ENCODE data around the gene PAK1IP1.

Gene PAK1IP1

DNA sequence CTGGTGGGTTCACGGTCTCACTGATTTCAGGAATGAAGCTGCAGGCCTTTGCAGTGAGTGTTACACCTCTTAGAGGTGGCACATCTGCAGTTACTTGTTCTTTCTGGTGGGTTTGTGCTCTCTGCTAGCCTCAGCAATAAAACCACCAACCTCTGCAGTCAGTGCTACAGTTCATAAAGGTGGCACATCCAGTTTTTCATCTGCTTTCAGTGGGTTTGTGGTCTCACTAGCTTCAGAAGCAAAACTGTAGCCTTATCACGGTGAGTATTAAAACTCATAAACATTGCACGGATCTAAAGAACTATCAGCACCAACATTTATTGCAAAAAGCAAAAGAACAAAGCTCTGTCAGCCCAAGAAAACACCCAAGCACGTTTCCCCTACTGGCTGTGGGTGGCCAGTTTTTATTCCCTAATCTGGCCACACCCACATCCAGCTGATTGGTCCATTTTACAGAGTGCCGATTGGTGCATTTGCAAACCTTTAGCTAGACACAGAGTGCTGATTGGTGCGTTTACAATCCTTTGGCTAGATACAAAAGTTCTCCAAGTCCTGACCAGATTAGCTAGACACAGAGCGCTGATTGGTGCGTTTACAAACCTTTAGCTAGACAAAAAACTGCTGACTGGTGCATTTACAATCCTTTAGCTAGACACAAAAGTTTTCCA is 24.7 kb downstream of the PAK1IP1 start:
- TF ChIP-seq TAF1 (IDR thresholded peaks at IDR 0.05; ENCODE audit: borderline replicate concordance, insufficient read depth, low read length) (no peak), FOXP2 (optimal IDR thresholded peaks at IDR 0.05; ENCODE audit: borderline replicate concordance, extremely low read depth, extremely low read length, insufficient read depth) (no peak), POLR2AphosphoS5 (IDR thresholded peaks at IDR 0.05; ENCODE audit: low read depth, low read length) (no peak), SIN3A (IDR thresholded peaks at IDR 0.05; ENCODE audit: borderline replicate concordance, insufficient read depth, low read length) (no peak)
- TF ChIP-seq, protein P1, sequence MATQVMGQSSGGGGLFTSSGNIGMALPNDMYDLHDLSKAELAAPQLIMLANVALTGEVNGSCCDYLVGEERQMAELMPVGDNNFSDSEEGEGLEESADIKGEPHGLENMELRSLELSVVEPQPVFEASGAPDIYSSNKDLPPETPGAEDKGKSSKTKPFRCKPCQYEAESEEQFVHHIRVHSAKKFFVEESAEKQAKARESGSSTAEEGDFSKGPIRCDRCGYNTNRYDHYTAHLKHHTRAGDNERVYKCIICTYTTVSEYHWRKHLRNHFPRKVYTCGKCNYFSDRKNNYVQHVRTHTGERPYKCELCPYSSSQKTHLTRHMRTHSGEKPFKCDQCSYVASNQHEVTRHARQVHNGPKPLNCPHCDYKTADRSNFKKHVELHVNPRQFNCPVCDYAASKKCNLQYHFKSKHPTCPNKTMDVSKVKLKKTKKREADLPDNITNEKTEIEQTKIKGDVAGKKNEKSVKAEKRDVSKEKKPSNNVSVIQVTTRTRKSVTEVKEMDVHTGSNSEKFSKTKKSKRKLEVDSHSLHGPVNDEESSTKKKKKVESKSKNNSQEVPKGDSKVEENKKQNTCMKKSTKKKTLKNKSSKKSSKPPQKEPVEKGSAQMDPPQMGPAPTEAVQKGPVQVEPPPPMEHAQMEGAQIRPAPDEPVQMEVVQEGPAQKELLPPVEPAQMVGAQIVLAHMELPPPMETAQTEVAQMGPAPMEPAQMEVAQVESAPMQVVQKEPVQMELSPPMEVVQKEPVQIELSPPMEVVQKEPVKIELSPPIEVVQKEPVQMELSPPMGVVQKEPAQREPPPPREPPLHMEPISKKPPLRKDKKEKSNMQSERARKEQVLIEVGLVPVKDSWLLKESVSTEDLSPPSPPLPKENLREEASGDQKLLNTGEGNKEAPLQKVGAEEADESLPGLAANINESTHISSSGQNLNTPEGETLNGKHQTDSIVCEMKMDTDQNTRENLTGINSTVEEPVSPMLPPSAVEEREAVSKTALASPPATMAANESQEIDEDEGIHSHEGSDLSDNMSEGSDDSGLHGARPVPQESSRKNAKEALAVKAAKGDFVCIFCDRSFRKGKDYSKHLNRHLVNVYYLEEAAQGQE (IDR thresholded peaks at IDR 0.05; ENCODE audit: insufficient read depth in 1 of 2, low read depth in 2 of 2, low read length in 2 of 2): no peak

DNA sequence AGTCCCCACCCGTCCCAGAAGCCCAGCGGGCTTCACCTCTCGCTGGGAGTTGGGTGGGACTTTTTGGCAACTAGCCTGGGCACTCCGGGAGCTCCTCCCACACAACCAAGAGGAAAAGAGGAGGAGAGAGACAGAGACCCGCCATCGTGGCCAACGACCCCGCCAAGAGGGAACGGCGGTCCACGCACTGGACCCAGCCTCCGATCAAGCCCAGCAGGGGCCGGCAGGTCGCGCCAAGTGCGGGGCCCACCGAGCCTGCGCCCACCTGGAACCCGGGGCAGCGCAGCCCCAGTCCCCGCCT is 25.1 kb downstream of the PAK1IP1 start:
- TF ChIP-seq FOXP2 (optimal IDR thresholded peaks at IDR 0.05; ENCODE audit: borderline replicate concordance, extremely low read depth, extremely low read length, insufficient read depth) (no peak), POLR2AphosphoS5 (IDR thresholded peaks at IDR 0.05; ENCODE audit: low read depth, low read length) (no peak), TAF1 (IDR thresholded peaks at IDR 0.05; ENCODE audit: borderline replicate concordance, insufficient read depth, low read length) (no peak), SIN3A (IDR thresholded peaks at IDR 0.05; ENCODE audit: borderline replicate concordance, insufficient read depth, low read length) (no peak)
- TF ChIP-seq, protein P1 (IDR thresholded peaks at IDR 0.05; ENCODE audit: insufficient read depth in 1 of 2, low read depth in 2 of 2, low read length in 2 of 2): no peak

DNA sequence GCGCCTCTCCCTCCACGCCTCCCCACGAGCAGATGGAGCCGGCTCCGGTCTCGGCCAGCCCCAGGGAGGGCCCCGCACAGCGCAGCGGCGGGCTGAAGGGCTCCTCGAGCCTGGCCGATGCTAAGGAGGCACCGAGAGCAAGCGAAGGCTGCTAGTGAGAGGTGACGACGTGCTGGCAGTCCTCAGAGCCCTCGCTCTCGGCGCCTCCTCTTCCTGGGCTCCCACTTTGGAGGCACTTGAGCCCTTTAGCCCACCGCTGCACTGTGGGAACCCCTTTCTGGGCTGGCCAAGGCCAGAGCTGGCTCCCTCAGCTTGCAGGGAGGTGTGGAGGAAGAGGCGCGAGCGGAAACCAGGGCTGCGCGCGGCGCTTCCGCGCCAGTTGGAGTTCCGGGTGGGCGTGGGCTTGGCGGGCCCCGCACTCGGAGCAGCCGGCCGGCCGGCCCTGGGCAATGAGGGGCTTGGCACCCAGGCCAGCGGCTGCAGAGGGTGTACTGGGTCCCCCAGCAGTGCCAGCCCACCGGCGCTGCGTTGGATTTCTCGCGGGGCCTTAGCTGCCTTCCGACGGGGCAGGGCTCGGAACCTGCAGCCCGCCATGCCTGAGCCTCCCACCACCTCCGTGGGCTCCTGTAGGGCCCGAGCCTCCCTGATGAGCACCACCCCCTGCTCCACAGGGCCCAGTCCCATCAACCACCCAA is 25.6 kb downstream of the PAK1IP1 start:
- TF ChIP-seq TAF1 (IDR thresholded peaks at IDR 0.05; ENCODE audit: borderline replicate concordance, insufficient read depth, low read length) (no peak), SIN3A (IDR thresholded peaks at IDR 0.05; ENCODE audit: borderline replicate concordance, insufficient read depth, low read length) (no peak), POLR2AphosphoS5 (IDR thresholded peaks at IDR 0.05; ENCODE audit: low read depth, low read length) (peak; percentile 44; the same call in 1 of the 2 replicates), FOXP2 (optimal IDR thresholded peaks at IDR 0.05; ENCODE audit: borderline replicate concordance, extremely low read depth, extremely low read length, insufficient read depth) (no peak)
- TF ChIP-seq, protein P1 (IDR thresholded peaks at IDR 0.05; ENCODE audit: insufficient read depth in 1 of 2, low read depth in 2 of 2, low read length in 2 of 2): no peak

DNA sequence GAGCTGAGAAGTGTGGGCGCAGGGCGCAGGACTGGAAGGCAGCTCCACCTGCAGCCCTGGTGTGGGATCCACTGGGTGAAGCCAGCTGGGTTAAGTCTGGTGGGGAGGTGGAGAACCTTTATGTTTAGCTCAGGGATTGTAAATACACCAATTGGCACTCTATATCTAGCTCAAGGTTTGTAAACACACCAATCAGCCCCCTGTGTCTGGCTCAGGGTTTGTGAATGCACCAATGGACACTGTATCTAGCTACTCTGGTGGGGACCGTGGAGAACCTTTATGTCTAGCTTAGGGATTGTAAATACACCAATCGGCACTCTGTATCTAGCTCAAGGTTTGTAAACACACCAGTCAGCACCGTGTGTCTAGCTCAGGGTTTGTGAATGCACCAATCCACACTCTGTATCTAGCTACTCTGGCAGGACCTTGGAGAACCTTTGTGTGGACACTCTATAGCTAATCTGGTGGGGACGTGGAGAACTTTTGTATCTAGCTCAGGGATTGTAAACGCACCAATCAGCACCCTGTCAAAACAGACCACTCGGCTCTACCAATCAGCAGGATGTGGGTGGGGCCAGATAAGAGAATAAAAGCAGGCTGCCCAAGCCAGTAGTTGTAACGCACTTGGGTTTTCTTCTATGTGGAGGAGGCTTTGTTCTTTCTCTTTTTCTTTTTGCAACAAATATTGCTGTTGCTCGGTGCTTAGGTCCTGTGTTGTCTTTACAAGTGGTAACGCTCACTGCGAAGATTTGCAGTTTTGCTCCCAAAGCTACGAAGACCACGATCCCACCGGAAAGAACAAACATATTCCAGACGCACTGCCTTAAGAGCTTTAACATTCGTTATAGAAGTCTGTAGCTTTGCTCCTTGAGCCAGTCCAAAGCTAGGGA is 26.4 kb downstream of the PAK1IP1 start:
- TF ChIP-seq POLR2AphosphoS5 (IDR thresholded peaks at IDR 0.05; ENCODE audit: low read depth, low read length): peak; percentile 64; the same call in 1 of the 2 replicates

DNA sequence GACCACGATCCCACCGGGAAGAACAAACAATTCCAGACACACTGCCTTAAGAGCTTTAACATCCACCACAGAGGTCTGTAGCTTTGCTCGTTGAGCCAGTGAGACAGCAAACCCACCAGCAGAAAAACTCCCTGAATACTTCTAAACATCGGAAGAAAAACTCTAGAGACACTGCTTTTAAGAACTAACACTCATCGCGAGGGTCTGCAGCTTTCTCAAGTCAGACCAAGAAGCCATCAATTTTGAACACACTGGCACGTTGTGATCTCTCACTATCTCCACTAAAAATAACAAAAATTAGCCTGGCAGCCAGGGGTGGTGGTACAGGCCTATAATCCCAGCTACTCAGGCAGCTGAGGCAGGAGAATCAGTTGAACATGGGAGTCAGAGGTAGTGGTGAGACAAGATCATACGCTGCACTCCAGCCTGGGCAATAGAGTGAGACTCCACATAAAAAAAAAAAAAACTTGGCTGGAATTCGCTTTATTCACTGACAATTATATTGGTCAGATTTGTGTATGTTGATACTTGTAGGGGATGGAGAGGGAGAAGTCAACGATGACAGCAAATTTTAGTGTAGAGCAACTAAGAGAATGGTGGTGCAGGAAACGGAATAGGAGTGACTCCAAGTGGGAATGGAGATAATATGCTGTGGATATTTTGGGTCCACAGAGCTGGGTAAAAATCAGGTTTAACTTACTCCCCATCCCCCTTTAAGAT is 27.2 kb downstream of the PAK1IP1 start:
- TF ChIP-seq POLR2AphosphoS5 (IDR thresholded peaks at IDR 0.05; ENCODE audit: low read depth, low read length) (no peak), TAF1 (IDR thresholded peaks at IDR 0.05; ENCODE audit: borderline replicate concordance, insufficient read depth, low read length) (no peak), FOXP2 (optimal IDR thresholded peaks at IDR 0.05; ENCODE audit: borderline replicate concordance, extremely low read depth, extremely low read length, insufficient read depth) (no peak), SIN3A (IDR thresholded peaks at IDR 0.05; ENCODE audit: borderline replicate concordance, insufficient read depth, low read length) (no peak)
- TF ChIP-seq, protein P1 (IDR thresholded peaks at IDR 0.05; ENCODE audit: insufficient read depth in 1 of 2, low read depth in 2 of 2, low read length in 2 of 2): no peak

All from PFSK-1 (cell line).